Tibial nerve (tissue), 4 donors: ENCODE data around the gene AKAP6.

Source experiments
- CTCF ChIP-seq, 5 experiments: fragments of 200-600 bp in 3 of 5; fragments of 450-650 bp in 2 of 5; sonication (generic) in 3 of 5; IDR thresholded peaks; one replicate each; pipeline ENCODE4 v1.5.1; 2016 to 2019; ENCODE audit warnings: antibody characterized with exemption in 5 of 5, mild to moderate bottlenecking in 3 of 5, moderate library complexity in 2 of 5
- EP300 ChIP-seq, 2 donors: sonication (generic); formaldehyde crosslinking; IDR thresholded peaks; one replicate each; pipeline ENCODE4 v1.6.1; 2017; ENCODE audit warnings: antibody characterized with exemption in 2 of 2, mild to moderate bottlenecking in 1 of 2
- POLR2A ChIP-seq, 2 donors: fragments of 450-650 bp; IDR thresholded peaks; one replicate each; pipeline ENCODE4 v1.6.1; 2017; ENCODE audit warnings: antibody characterized with exemption in 2 of 2, mild to moderate bottlenecking in 2 of 2, moderate library complexity in 2 of 2

- TF ChIP-seq CTCF (IDR thresholded peaks at IDR 0.05) (no peak), POLR2A (IDR thresholded peaks at IDR 0.05) (no peak), EP300 (IDR thresholded peaks at IDR 0.05) (no peak)
These were observed 163.4 kb downstream of the AKAP6 start for GRCh38 chr14:32492457-32492856.
